SHP77 (cell line): ENCODE measurements around the gene RGR.
"Not testable (repeated sequence)": the region's sequence is repeated elsewhere in the genome, so short reads cannot be mapped to it uniquely, and the experiment has no call there.

Experiments
- DNase-seq, 2 experiments: peaks; one replicate each; lab custom pipeline; 2025; lab: John Stamatoyannopoulos, UW

The RGR gene

GRCh38 chr10:84258034-84258695, 13.3 kb downstream of the RGR start:
- no peak for DNase-seq

- no peak for DNase-seq
These were observed 16.5 kb downstream of the RGR start for GRCh38 chr10:84261236-84261915.

GRCh38 chr10:84262190-84262956, 17.5 kb downstream of the RGR start:
- no peak for DNase-seq

GRCh38 chr10:84263716-84264115, 18.9 kb downstream of the RGR start:
- no peak for DNase-seq

GRCh38 chr10:84264611-84265141, 19.8 kb downstream of the RGR start:
- DNase-seq = peak; percentile 35 to 36

GRCh38 chr10:84265418-84265817, 20.6 kb downstream of the RGR start:
- peak in 1 of 2 experiments; percentile 63 for DNase-seq

GRCh38 chr10:84267503-84268126, 22.8 kb downstream of the RGR start:
- DNase-seq = peak; percentile 20 to 40

- no peak for DNase-seq
These were observed 24.3 kb downstream of the RGR start for GRCh38 chr10:84269162-84269561.

GRCh38 chr10:84269773-84270172, 24.9 kb downstream of the RGR start:
- DNase-seq = no peak

- no peak for DNase-seq
These were observed 25.9 kb downstream of the RGR start for GRCh38 chr10:84270708-84271107.

GRCh38 chr10:84279876-84280475, 35.1 kb downstream of the RGR start:
- not testable (repeated sequence) for DNase-seq

- no peak for DNase-seq
These were observed 41.8 kb downstream of the RGR start for GRCh38 chr10:84286695-84287094.

- DNase-seq = no peak
These were observed 43.3 kb downstream of the RGR start for GRCh38 chr10:84288151-84288550.

- DNase-seq = no peak
These were observed 44.8 kb downstream of the RGR start for GRCh38 chr10:84289521-84290200.

GRCh38 chr10:84290235-84290634, 45.4 kb downstream of the RGR start:
- no peak for DNase-seq

GRCh38 chr10:84291384-84291783, 46.5 kb downstream of the RGR start:
- no peak for DNase-seq

- no peak for DNase-seq
These were observed 47.6 kb downstream of the RGR start for GRCh38 chr10:84292502-84292901.

- no peak for DNase-seq
These were observed 48.3 kb downstream of the RGR start for GRCh38 chr10:84293171-84293570.

GRCh38 chr10:84293574-84294016, 48.7 kb downstream of the RGR start:
- no peak for DNase-seq

GRCh38 chr10:84294766-84295447, 50.1 kb downstream of the RGR start:
- no peak for DNase-seq
